T-helper 17 cell (primary cell): Measurements from ENCODE around the gene MESP1. TPM values are rescaled to one million over a fixed set of nuclear protein-coding genes. Genes with fewer than 3 reads are reported as not detected.
A peak's percentile ranks its signal among the peaks of the same experiment; 100 is the strongest.

ENCODE experiments used
- ATAC-seq: fragments of 150-1000 bp; cut with Tn5 transposase; 2 replicates; pipeline ENCODE4 v1.10.0; 2021; ENCODE audit warnings: mild to moderate bottlenecking, moderate library complexity
- DNase-seq, 3 donors: peaks; one replicate each; pipeline versions ENCODE4 v3.0.0 to v3.0.0-alpha.2; 2020 to 2021
- H3K9me3 ChIP-seq: one replicate; pipeline ENCODE4 v1.7.0; 2013; ENCODE audit warnings: low read length, mild to moderate bottlenecking; ENCODE audit not compliant: control insufficient read depth, poor library complexity, severe bottlenecking
- H3K27ac Mint-ChIP-seq: one replicate; pipeline ENCODE4 v1.8.0; 2022; ENCODE audit warnings: mild to moderate bottlenecking, moderate library complexity, mixed read lengths
- H3K27me3 Mint-ChIP-seq: one replicate; pipeline ENCODE4 v1.8.0; 2022; ENCODE audit warnings: mixed read lengths
- H3K36me3 Mint-ChIP-seq: one replicate; pipeline ENCODE4 v1.8.0; 2022; ENCODE audit warnings: low read depth, mixed read lengths
- H3K4me1 Mint-ChIP-seq: one replicate; pipeline ENCODE4 v1.8.0; 2022; ENCODE audit warnings: mild to moderate bottlenecking, mixed read lengths
- H3K4me3 Mint-ChIP-seq: one replicate; pipeline ENCODE4 v1.8.0; 2022; ENCODE audit warnings: mild to moderate bottlenecking, moderate library complexity, mixed read lengths
- total RNA-seq, 4 donors: library from RNA in 2 of 4; stranded (reverse) in 2 of 4; gene quantifications; one replicate each; pipeline ENCODE4 v1.2.3 and lab custom pipeline; 2022 to 2026

Gene MESP1
- total RNA-seq, 2 donors from 2014 or later: not detected

DNA sequence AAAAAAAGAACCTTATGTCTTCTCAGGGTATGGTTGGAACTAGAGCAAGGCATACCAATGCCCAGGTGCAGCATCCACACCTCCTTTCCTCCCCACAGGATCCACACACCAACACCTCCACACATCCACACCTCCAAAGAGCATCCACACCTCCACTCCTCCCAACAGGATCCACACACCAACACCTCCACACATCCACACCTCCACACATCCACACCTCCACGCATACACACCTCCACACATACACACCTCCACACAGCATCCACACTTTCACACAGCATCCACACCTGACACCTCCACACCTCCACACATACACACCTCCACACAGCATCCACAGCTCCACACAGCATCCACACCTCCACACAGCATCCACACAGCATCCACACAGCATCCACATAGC, 5.3 kb downstream of the MESP1 start:
- Mint-ChIP-seq H3K36me3 (no peaks in the 10 kb centered on the region), H3K27me3 (peaks cover 7% of the 10 kb centered on the region), H3K4me1 (peaks cover 3% of the 10 kb centered on the region), H3K27ac (no peak overlapping the region), H3K4me3 (no peak overlapping the region)
- ATAC-seq (no peak), DNase-seq (no peak)
- H3K9me3 ChIP-seq: no peaks in the 10 kb centered on the region

DNA sequence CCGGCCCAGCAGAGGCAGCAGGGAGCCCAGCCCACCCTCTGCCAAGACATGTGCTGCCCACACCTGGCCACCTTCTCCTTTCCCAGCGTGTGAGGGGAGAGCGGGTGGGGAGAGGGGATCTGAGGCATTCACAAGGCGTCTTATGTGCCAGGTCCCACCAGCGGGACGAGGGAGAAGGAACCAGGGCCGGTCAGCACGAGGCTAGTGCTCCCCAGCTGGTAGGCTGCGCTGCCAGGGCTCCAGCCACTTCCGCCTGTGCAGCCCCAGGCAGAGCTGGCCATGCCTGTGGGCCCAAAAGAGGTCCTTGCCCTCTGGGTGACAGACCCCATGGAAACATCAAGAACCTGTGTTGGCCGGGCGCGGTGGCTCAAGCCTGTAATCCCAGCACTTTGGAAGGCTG, 5.9 kb downstream of the MESP1 start:
- no peak overlapping the region for H3K4me3 Mint-ChIP-seq
- H3K27ac Mint-ChIP-seq: no peak overlapping the region
- H3K9me3 ChIP-seq: no peaks in the 10 kb centered on the region
- H3K36me3 Mint-ChIP-seq: no peaks in the 10 kb centered on the region
- peaks cover 4% of the 10 kb centered on the region for H3K4me1 Mint-ChIP-seq
- ATAC-seq (no peak), DNase-seq (no peak)
- H3K27me3 Mint-ChIP-seq: peaks cover 7% of the 10 kb centered on the region

DNA sequence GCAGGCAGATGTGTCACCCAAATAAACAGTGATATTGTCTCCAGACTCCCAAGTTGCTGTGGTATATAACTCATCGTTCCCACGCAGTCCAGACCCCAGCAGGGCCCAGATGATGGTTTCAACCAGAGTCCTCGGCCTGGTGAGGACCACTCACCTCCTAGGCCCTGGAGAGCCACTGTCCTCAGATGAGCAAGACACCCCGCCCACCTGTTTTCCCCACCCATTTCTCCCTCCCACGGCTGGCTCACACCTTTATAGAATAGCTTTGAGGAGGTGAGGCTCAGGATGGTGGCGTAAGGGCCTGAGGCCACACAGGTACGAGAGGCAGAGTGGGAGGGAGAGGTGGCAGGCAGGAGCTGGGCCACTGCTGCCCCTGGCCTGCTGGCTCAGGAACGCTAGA, 7.5 kb downstream of the MESP1 start:
- DNase-seq: no peak
- no peaks in the 10 kb centered on the region for H3K9me3 ChIP-seq
- H3K36me3 Mint-ChIP-seq: no peaks in the 10 kb centered on the region
- peaks cover 11% of the 10 kb centered on the region for H3K27me3 Mint-ChIP-seq
- ATAC-seq: no peak
- peaks cover 2% of the 10 kb centered on the region for H3K4me1 Mint-ChIP-seq
- no peak overlapping the region for H3K4me3 Mint-ChIP-seq
- H3K27ac Mint-ChIP-seq: no peak overlapping the region

- Mint-ChIP-seq H3K36me3 (no peaks in the 10 kb centered on the region), H3K27me3 (peaks cover 9% of the 10 kb centered on the region), H3K4me1 (peaks cover 2% of the 10 kb centered on the region), H3K4me3 (no peak overlapping the region), H3K27ac (no peak overlapping the region)
- DNase-seq: no peak
- no peak for ATAC-seq
- H3K9me3 ChIP-seq: no peaks in the 10 kb centered on the region
These were observed 8.0 kb downstream of the MESP1 start for GRCh38 chr15:89743011-89743410.

GRCh38 chr15:89740137-89740536, 10.9 kb downstream of the MESP1 start:
- Mint-ChIP-seq H3K4me3 (no peak overlapping the region), H3K27me3 (peaks cover 38% of the 10 kb centered on the region), H3K36me3 (peaks cover 7% of the 10 kb centered on the region), H3K4me1 (peaks cover 2% of the 10 kb centered on the region), H3K27ac (no peak overlapping the region)
- H3K9me3 ChIP-seq: no peaks in the 10 kb centered on the region
- DNase-seq (peak in 1 of 3 donors; percentile 42), ATAC-seq (peak; percentile 82)

GRCh38 chr15:89735773-89736172, 15.3 kb downstream of the MESP1 start:
- Mint-ChIP-seq H3K36me3 (peaks cover 7% of the 10 kb centered on the region), H3K4me3 (no peak overlapping the region), H3K27ac (no peak overlapping the region), H3K4me1 (peaks cover 2% of the 10 kb centered on the region), H3K27me3 (peaks cover 68% of the 10 kb centered on the region)
- no peaks in the 10 kb centered on the region for H3K9me3 ChIP-seq
- ATAC-seq (no peak), DNase-seq (no peak)

DNA sequence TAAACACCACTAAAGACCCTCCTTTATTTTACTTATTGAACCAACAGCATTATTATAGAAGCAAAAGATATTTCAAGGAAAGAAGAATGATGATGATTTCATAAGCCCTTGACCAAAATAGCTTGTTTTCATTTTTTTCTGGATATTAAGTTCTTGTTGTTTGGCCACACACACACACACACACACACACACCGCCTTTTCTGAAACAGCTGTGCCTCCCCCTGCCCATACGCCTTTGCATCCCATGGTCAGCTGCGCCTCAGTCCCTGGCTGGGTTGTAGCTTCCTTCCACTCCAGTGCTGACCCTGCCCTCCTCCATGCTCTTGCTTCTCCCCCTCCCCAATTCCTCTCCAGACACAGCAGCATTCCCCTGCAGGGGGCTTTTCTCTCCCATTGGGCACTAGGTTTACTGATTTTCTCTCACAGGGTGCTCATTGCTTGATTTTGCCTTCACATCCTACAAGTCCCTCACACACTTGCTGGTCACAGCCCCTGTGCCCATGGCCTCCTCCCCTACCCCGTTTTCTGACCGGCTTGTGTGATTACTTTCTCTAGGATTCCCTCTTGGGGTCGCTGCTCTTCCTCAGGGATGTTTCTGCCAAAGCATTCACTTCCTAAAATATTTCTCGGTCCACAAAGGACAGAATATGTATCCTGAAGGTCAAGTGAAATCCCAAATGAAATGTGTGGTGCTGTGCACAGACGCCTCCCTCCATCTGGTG, 18.4 kb downstream of the MESP1 start:
- H3K27ac Mint-ChIP-seq: no peak overlapping the region
- no peaks in the 10 kb centered on the region for H3K4me1 Mint-ChIP-seq
- H3K9me3 ChIP-seq: no peaks in the 10 kb centered on the region
- DNase-seq: no peak
- peaks cover 7% of the 10 kb centered on the region for H3K36me3 Mint-ChIP-seq
- ATAC-seq: no peak
- H3K4me3 Mint-ChIP-seq: no peak overlapping the region
- peaks cover 55% of the 10 kb centered on the region for H3K27me3 Mint-ChIP-seq

DNA sequence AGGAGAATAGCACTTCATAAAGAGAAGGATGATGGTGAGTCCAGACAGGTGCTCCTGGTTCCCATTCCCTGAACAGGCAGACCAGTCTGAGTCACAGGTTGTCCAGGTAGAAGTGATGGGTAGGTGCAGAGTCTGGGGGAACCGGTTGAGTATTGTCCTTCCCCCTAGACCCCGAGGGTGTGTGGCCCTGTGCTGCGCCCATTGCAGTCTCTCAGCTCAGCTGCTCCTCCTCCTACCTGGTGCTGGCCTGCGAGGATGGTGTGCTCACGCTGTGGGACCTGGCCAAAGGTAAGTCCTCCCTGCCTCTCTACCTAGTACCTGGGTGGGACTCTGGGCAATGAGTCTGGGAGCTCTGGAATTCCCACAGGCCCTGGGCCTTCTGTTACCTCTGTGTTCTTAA, 19.8 kb downstream of the MESP1 start:
- no peak overlapping the region for H3K27ac Mint-ChIP-seq
- no peaks in the 10 kb centered on the region for H3K9me3 ChIP-seq
- no peak for DNase-seq
- H3K36me3 Mint-ChIP-seq: peaks cover 4% of the 10 kb centered on the region
- H3K4me1 Mint-ChIP-seq: no peaks in the 10 kb centered on the region
- H3K27me3 Mint-ChIP-seq: peaks cover 47% of the 10 kb centered on the region
- ATAC-seq: no peak
- no peak overlapping the region for H3K4me3 Mint-ChIP-seq

- H3K36me3 Mint-ChIP-seq: no peaks in the 10 kb centered on the region
These were observed 22.8 kb downstream of the MESP1 start for GRCh38 chr15:89728254-89728653.

DNA sequence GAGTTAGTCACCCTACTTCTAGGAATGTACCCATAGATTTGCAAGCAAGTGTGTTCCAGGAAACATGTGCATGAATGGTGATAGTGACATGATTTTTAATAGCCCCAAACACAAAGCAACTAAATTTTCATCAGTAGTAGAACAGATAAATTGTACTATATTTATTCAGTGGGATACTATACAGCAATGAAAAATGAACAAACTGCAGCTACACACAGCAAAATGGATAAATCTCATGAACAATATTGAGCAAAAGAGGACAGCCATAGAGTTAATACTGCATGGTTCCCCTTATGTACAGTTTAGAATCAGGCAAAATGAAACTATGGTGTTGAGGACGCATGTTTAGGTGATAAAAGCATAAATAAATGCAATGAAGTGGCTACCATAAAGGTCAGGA, 26.0 kb downstream of the MESP1 start:
- H3K27me3 Mint-ChIP-seq: peaks cover 28% of the 10 kb centered on the region
- no peaks in the 10 kb centered on the region for H3K4me1 Mint-ChIP-seq
- no peaks in the 10 kb centered on the region for H3K36me3 Mint-ChIP-seq
- no peaks in the 10 kb centered on the region for H3K9me3 ChIP-seq
- H3K4me3 Mint-ChIP-seq: no peak overlapping the region
- ATAC-seq (no peak), DNase-seq (no peak)
- H3K27ac Mint-ChIP-seq: no peak overlapping the region

More at GRCh38 chr15:89728254-89728653, 22.8 kb downstream of the MESP1 start:
- DNase-seq: no peak
- no peaks in the 10 kb centered on the region for H3K9me3 ChIP-seq
- no peak overlapping the region for H3K27ac Mint-ChIP-seq
- H3K4me1 Mint-ChIP-seq: no peaks in the 10 kb centered on the region
- H3K27me3 Mint-ChIP-seq: peaks cover 20% of the 10 kb centered on the region
- ATAC-seq: no peak
- no peak overlapping the region for H3K4me3 Mint-ChIP-seq

GRCh38 chr15:89724621-89725020, 26.4 kb downstream of the MESP1 start:
- ATAC-seq: no peak
- H3K4me3 Mint-ChIP-seq: no peak overlapping the region

DNA sequence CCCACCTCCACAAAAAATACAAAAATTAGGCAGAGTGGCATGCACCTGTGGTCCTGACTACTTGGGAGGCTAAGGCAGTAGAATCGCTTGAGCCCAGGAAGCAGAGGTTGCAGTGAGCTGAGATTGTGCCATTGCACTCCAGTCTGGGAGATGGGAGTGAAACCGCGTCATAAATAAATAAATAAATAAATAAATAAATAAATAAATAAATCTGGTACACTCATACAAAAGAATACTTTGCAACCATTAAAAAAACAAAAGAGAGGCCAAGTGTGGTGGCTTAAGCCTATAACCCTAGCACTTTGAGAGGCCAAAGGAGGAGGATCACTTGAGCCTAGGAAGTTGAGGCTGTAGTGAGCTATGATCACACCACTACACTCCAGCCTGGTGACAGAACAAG, 28.0 kb downstream of the MESP1 start:
- Mint-ChIP-seq H3K36me3 (no peaks in the 10 kb centered on the region), H3K4me1 (no peaks in the 10 kb centered on the region)

More at GRCh38 chr15:89724621-89725020, 26.4 kb downstream of the MESP1 start:
- no peak overlapping the region for H3K27ac Mint-ChIP-seq
- H3K36me3 Mint-ChIP-seq: no peaks in the 10 kb centered on the region
- no peaks in the 10 kb centered on the region for H3K9me3 ChIP-seq
- no peaks in the 10 kb centered on the region for H3K4me1 Mint-ChIP-seq
- DNase-seq: no peak
- peaks cover 32% of the 10 kb centered on the region for H3K27me3 Mint-ChIP-seq

DNA sequence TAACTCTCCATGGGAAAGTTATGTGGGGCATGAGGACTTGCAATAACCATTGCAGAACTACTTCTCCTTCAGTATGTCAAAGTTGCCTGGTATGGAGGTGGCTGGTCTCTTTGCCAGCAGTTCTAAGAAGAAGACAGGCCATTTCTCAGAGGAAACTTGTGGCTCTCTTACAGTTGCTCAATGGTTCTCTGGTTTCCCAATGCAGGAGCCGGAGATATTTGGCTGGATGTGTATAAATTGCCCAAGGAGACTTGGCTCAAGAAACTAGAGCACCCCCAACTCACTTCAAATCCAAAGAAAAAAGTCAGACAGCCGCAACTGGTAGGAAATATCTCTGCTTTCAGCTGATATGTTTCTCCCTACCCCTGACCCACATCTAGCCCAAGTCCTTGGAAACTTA, 36.3 kb downstream of the MESP1 start:
- no peaks in the 10 kb centered on the region for H3K4me1 Mint-ChIP-seq
- peaks cover 7% of the 10 kb centered on the region for H3K27me3 Mint-ChIP-seq
- no peak for ATAC-seq

More for the DNA sequence above, 28.0 kb downstream of the MESP1 start:
- H3K9me3 ChIP-seq: no peaks in the 10 kb centered on the region
- Mint-ChIP-seq H3K4me3 (no peak overlapping the region), H3K27ac (no peak overlapping the region), H3K27me3 (peaks cover 37% of the 10 kb centered on the region)
- DNase-seq: no peak
- ATAC-seq: no peak

GRCh38 chr15:89707577-89707976, 43.5 kb downstream of the MESP1 start:
- Mint-ChIP-seq H3K36me3 (peaks cover 8% of the 10 kb centered on the region), H3K27me3 (peaks cover 46% of the 10 kb centered on the region), H3K27ac (no peak overlapping the region), H3K4me1 (no peaks in the 10 kb centered on the region), H3K4me3 (no peak overlapping the region)
- no peaks in the 10 kb centered on the region for H3K9me3 ChIP-seq
- DNase-seq (no peak), ATAC-seq (no peak)

More for the DNA sequence above, 36.3 kb downstream of the MESP1 start:
- H3K27ac Mint-ChIP-seq: no peak overlapping the region
- H3K4me3 Mint-ChIP-seq: no peak overlapping the region
- no peaks in the 10 kb centered on the region for H3K36me3 Mint-ChIP-seq
- DNase-seq: no peak
- no peaks in the 10 kb centered on the region for H3K9me3 ChIP-seq
